Measurements from ENCODE around the gene IZUMO1. TPM values are rescaled to one million over a fixed set of nuclear protein-coding genes. Genes with fewer than 3 reads are reported as not detected.
A peak's percentile ranks its signal among the peaks of the same experiment; 100 is the strongest.

IZUMO1 gene
- total and polyA plus RNA-seq, 2 of the 13 experiments (the other 11 are each of a cell fraction or from before 2014, with no cell fraction given), result 0.07 to 0.22 TPM

- no peak for TF ChIP-seq SNRNP70 (IDR thresholded peaks at IDR 0.05; ENCODE audit: low read depth, low read length)
- no peak for TF ChIP-seq POLR2AphosphoS5 (IDR thresholded peaks at IDR 0.05; ENCODE audit: low read depth, low read length)
- peak; percentile 50; the same call in 1 of the 2 replicates for TF ChIP-seq ZBTB3 (CRISPR knock-in tag; IDR thresholded peaks at IDR 0.05; ENCODE audit: borderline replicate concordance, low read depth)
- TF ChIP-seq TEF (CRISPR knock-in tag; IDR thresholded peaks at IDR 0.05), result no peak
- no peak for TF ChIP-seq ZFP37 (CRISPR knock-in tag; IDR thresholded peaks at IDR 0.05; ENCODE audit: borderline replicate concordance)
- TF ChIP-seq PCBP2 (optimal IDR thresholded peaks at IDR 0.05; ENCODE audit: low read depth, low read length, poor library complexity, severe bottlenecking), result no peak
- TF ChIP-seq JUNB (CRISPR knock-in tag; IDR thresholded peaks at IDR 0.05; ENCODE audit: borderline replicate concordance), result no peak
- no peak for TF ChIP-seq HNRNPLL (IDR thresholded peaks at IDR 0.05; ENCODE audit: low read depth, low read length, poor library complexity, severe bottlenecking)
- no peak for TF ChIP-seq ETS1 (CRISPR knock-in tag; IDR thresholded peaks at IDR 0.05)
- TF ChIP-seq ZNF362 (CRISPR knock-in tag; IDR thresholded peaks at IDR 0.05; ENCODE audit: borderline replicate concordance), result peak; percentile 66
- no peak for TF ChIP-seq PHF8 (CRISPR knock-in tag; IDR thresholded peaks at IDR 0.05)
- no peak for TF ChIP-seq KDM5A (IDR thresholded peaks at IDR 0.05; ENCODE audit: borderline replicate concordance, low read length)
- TF ChIP-seq ZNF788 (CRISPR knock-in tag; IDR thresholded peaks at IDR 0.05; ENCODE audit: borderline replicate concordance), result no peak
- TF ChIP-seq TAF15 (IDR thresholded peaks at IDR 0.05; ENCODE audit: low read depth, low read length, poor library complexity, severe bottlenecking), result no peak
- 0 out of 2 replicates have a peak, but pooled peaks have one; percentile 27 for TF ChIP-seq ZNF12 (CRISPR knock-in tag; IDR thresholded peaks at IDR 0.05)
- TF ChIP-seq ZFP1 (CRISPR knock-in tag; IDR thresholded peaks at IDR 0.05), result no peak
- no peak for TF ChIP-seq ZBTB4 (CRISPR knock-in tag; IDR thresholded peaks at IDR 0.05; ENCODE audit: borderline replicate concordance)
- TF ChIP-seq SMAD3 (CRISPR knock-in tag; IDR thresholded peaks at IDR 0.05), result no peak
- no peak for TF ChIP-seq ARID2 (CRISPR knock-in tag; IDR thresholded peaks at IDR 0.05; ENCODE audit: borderline replicate concordance)
- TF ChIP-seq BRF2 (CRISPR knock-in tag; IDR thresholded peaks at IDR 0.05), result no peak
- TF ChIP-seq CC2D1A (CRISPR knock-in tag; IDR thresholded peaks at IDR 0.05), result no peak
- no peak for TF ChIP-seq ZNF747 (CRISPR knock-in tag; IDR thresholded peaks at IDR 0.05; ENCODE audit: borderline replicate concordance)
- no peak for TF ChIP-seq ZNF562 (CRISPR knock-in tag; IDR thresholded peaks at IDR 0.05; ENCODE audit: borderline replicate concordance)
- no peak for TF ChIP-seq NCOA1 (CRISPR knock-in tag; IDR thresholded peaks at IDR 0.05)
These were observed 25.8 kb upstream of the IZUMO1 start (continued) for GRCh38 chr19:48772503-48772953.

All from HepG2 (cell line).